Liver (tissue), 9 donors: ENCODE data around the gene THADA. TPM values are rescaled to one million over a fixed set of nuclear protein-coding genes. Genes with fewer than 3 reads are reported as not detected.

ENCODE experiments used
- DNase-seq: peaks from one replicate; pipeline ENCODE4 v3.0.0-alpha.2; 2017; ENCODE audit warnings: low spot score
- H3K27ac ChIP-seq, 2 donors: one replicate each; pipeline ENCODE4 v1.7.0; 2013; ENCODE audit warnings: inconsistent platforms in 2 of 2, low read length in 2 of 2, control low read depth in 1 of 2, low read depth in 1 of 2, mild to moderate bottlenecking in 1 of 2
- H3K27me3 ChIP-seq, 4 donors: one replicate each; pipeline versions ENCODE4 v1.6.1 to v1.7.0; 2013; ENCODE audit warnings: low read length in 3 of 4, inconsistent platforms in 1 of 4, mild to moderate bottlenecking in 1 of 4, moderate library complexity in 1 of 4; ENCODE audit not compliant: control insufficient read depth in 4 of 4, insufficient read depth in 4 of 4
- H3K36me3 ChIP-seq, 4 donors: one replicate each; pipeline versions ENCODE4 v1.6.1 to v1.7.0; 2013; ENCODE audit warnings: low read length in 3 of 4, mild to moderate bottlenecking in 3 of 4, low read depth in 1 of 4, moderate library complexity in 1 of 4; ENCODE audit not compliant: control insufficient read depth in 4 of 4, insufficient read depth in 3 of 4
- H3K4me1 ChIP-seq, 4 donors: one replicate each; pipeline versions ENCODE4 v1.6.1 to v1.7.0; 2013; ENCODE audit warnings: low read length in 3 of 4, mild to moderate bottlenecking in 3 of 4, moderate library complexity in 1 of 4; ENCODE audit not compliant: control insufficient read depth in 4 of 4, insufficient read depth in 4 of 4
- H3K4me3 ChIP-seq, 3 donors: one replicate each; pipeline versions ENCODE4 v1.6.1 to v1.7.0; 2013; ENCODE audit warnings: low read length in 3 of 3, control low read depth in 1 of 3, low read depth in 1 of 3, mild to moderate bottlenecking in 1 of 3
- H3K9ac ChIP-seq, 2 donors: one replicate each; pipeline ENCODE4 v1.7.0; 2013; ENCODE audit warnings: low read length in 2 of 2, mild to moderate bottlenecking in 2 of 2, moderate library complexity in 2 of 2, control low read depth in 1 of 2, low read depth in 1 of 2
- H3K9me3 ChIP-seq, 4 donors: one replicate each; pipeline versions ENCODE4 v1.6.1 to v1.7.0; 2013; ENCODE audit warnings: low read length in 3 of 4; ENCODE audit not compliant: control insufficient read depth in 4 of 4
- ATF3 ChIP-seq: IDR thresholded peaks from 2 replicates; pipeline ENCODE4 v1.6.1; 2016; ENCODE audit warnings: antibody characterized with exemption
- EGR1 ChIP-seq, 2 donors: IDR thresholded peaks; 2 replicates each; pipeline ENCODE4 v1.6.1; 2016 to 2018; ENCODE audit warnings: antibody characterized with exemption in 2 of 2, low read depth in 2 of 2
- FOXA1 ChIP-seq: IDR thresholded peaks from 2 replicates; pipeline ENCODE4 v1.6.1; 2016; ENCODE audit warnings: antibody characterized with exemption
- FOXA2 ChIP-seq: IDR thresholded peaks from 2 replicates; pipeline ENCODE4 v1.6.1; 2016; ENCODE audit warnings: antibody characterized with exemption
- GABPA ChIP-seq, 2 donors: IDR thresholded peaks in 1 of 2; conservative IDR thresholded peaks in 1 of 2; 2 replicates each; pipeline ENCODE4 v1.6.1; 2016; ENCODE audit warnings: antibody characterized with exemption in 2 of 2, mild to moderate bottlenecking in 1 of 2, moderate library complexity in 1 of 2
- HNF4G ChIP-seq: IDR thresholded peaks from 2 replicates; pipeline ENCODE4 v1.6.1; 2016; ENCODE audit warnings: antibody characterized with exemption
- JUND ChIP-seq, 2 donors: IDR thresholded peaks; 2 replicates each; pipeline ENCODE4 v1.6.1; 2016; ENCODE audit warnings: antibody characterized with exemption in 2 of 2
- NR2F2 ChIP-seq: IDR thresholded peaks from 2 replicates; pipeline ENCODE4 v1.6.1; 2016; ENCODE audit warnings: antibody characterized with exemption
- RAD21 ChIP-seq, 2 donors: IDR thresholded peaks; 2 replicates each; pipeline ENCODE4 v1.6.1; 2016; ENCODE audit warnings: antibody characterized with exemption in 2 of 2, mild to moderate bottlenecking in 2 of 2
- RXRA ChIP-seq, 2 donors: IDR thresholded peaks; 2 replicates each; pipeline ENCODE4 v1.6.1; 2017 to 2018; ENCODE audit warnings: antibody characterized with exemption in 2 of 2, mild to moderate bottlenecking in 1 of 2
- SP1 ChIP-seq: IDR thresholded peaks from 2 replicates; pipeline ENCODE4 v1.6.1; 2018; ENCODE audit warnings: antibody characterized with exemption, mild to moderate bottlenecking
- TAF1 ChIP-seq: conservative IDR thresholded peaks from 2 replicates; pipeline ENCODE4 v1.6.1; 2016; ENCODE audit warnings: antibody characterized with exemption, mild to moderate bottlenecking
- YY1 ChIP-seq: IDR thresholded peaks from 2 replicates; pipeline ENCODE4 v1.6.1; 2016; ENCODE audit warnings: antibody characterized with exemption, mild to moderate bottlenecking
- WGBS: extraction: QIAGEN DNeasy Blood & Tissue Kit; methylation state at CpG from one replicate; pipeline ENCODE4 v1.1.7; 2013; 5-methylcytosine and 5-hydroxymethylcytosine counted together
- polyA plus RNA-seq, 2 donors: library from polyadenylated mRNA; stranded (reverse) in 1 of 2; unstranded in 1 of 2; fragments of 200-250 nt in 1 of 2; fragments of >200 nt in 1 of 2; fragmentation: Nextera tagmentation in 1 of 2; extraction: Ambion mirVana in 1 of 2; gene quantifications; one replicate each; pipeline versions ENCODE4 v1.2.1 to v1.2.3, GENCODE V29; 2013 to 2015
- total RNA-seq, 2 donors: library from RNA; depleted of rRNA; stranded (reverse); fragments of >200 nt; gene quantifications; one replicate each; pipeline ENCODE4 v1.2.3, GENCODE V29; 2014
- TF ChIP-seq, protein P1 (sequence below): IDR thresholded peaks from 2 replicates; pipeline ENCODE4 v1.6.1; 2016; ENCODE audit warnings: antibody characterized with exemption
- TF ChIP-seq, protein P2 (sequence below): IDR thresholded peaks from 2 replicates; pipeline ENCODE4 v1.6.1; 2016; ENCODE audit warnings: antibody characterized with exemption, mild to moderate bottlenecking
- TF ChIP-seq, protein P3 (sequence below): fragments of 150-350 bp; IDR thresholded peaks from 2 replicates; pipeline ENCODE4 v1.5.1; 2017; ENCODE audit warnings: improper control_type of control experiment, low read depth, low read length; ENCODE audit not compliant: missing input control
- TF ChIP-seq, protein P4 (sequence below): IDR thresholded peaks from 2 replicates; pipeline ENCODE4 v1.6.1; 2016; ENCODE audit warnings: antibody characterized with exemption
- donor health status: healthy.
- donor health status: healthy.
- donor health status: healthy.
- donor health status: healthy.
- donor health status: healthy.

THADA gene
- total and polyA plus RNA-seq, 4 donors, result 12.0 to 37.2 (median 22.3) TPM

DNA sequence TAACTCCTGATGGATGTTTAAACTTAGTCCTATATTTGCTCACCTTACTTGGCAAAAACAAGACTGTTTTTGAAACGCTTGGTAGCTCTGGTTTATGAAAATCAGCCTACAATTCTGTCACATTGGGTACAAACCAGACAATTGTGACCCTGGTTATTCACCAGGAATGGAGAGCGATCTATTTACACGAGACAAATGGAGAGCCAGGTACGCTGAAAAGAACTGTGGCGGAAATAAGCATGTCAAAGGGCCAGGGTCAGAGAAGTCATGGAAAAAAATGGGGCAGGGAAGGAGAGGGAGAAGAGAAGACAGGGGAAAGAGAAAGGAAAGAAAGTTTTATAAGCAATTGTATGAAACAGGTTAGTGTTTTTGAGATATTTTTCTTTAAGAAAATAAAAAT is 250.0 kb downstream of the THADA start:
- no peak overlapping the region for H3K4me3 ChIP-seq
- peak overlapping the region; percentile 19 to 58 for H3K27ac ChIP-seq
- no peak for DNase-seq
- TF ChIP-seq YY1, result peak; percentile 59
- TF ChIP-seq RXRA (IDR thresholded peaks at IDR 0.05), result peak in 1 of 2 donors; percentile 36
- no peak for TF ChIP-seq FOXA2
- no peaks in the 10 kb centered on the region for H3K9me3 ChIP-seq
- no peaks in the 10 kb centered on the region for H3K27me3 ChIP-seq
- WGBS, result 52% methylated on average over 5 of the region's 5 CpGs
- peaks cover 10 to 40% (median 20%) of the 10 kb centered on the region in 4 donors for H3K4me1 ChIP-seq
- H3K9ac ChIP-seq, result no peak overlapping the region
- no peaks in the 10 kb centered on the region for H3K36me3 ChIP-seq

- no peak overlapping the region for H3K4me3 ChIP-seq
- H3K4me1 ChIP-seq, result peaks cover 10 to 40% (median 20%) of the 10 kb centered on the region in 4 donors
- no peaks in the 10 kb centered on the region for H3K9me3 ChIP-seq
- DNase-seq, result no peak
- no peaks in the 10 kb centered on the region for H3K36me3 ChIP-seq
- no peak for TF ChIP-seq HNF4G
- TF ChIP-seq SP1, result no peak
- no peak for TF ChIP-seq JUND (IDR thresholded peaks at IDR 0.05)
- no peak for TF ChIP-seq FOXA1
- TF ChIP-seq, protein P1, sequence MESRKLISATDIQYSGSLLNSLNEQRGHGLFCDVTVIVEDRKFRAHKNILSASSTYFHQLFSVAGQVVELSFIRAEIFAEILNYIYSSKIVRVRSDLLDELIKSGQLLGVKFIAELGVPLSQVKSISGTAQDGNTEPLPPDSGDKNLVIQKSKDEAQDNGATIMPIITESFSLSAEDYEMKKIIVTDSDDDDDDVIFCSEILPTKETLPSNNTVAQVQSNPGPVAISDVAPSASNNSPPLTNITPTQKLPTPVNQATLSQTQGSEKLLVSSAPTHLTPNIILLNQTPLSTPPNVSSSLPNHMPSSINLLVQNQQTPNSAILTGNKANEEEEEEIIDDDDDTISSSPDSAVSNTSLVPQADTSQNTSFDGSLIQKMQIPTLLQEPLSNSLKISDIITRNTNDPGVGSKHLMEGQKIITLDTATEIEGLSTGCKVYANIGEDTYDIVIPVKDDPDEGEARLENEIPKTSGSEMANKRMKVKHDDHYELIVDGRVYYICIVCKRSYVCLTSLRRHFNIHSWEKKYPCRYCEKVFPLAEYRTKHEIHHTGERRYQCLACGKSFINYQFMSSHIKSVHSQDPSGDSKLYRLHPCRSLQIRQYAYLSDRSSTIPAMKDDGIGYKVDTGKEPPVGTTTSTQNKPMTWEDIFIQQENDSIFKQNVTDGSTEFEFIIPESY, result no peak
- TF ChIP-seq, protein P2, sequence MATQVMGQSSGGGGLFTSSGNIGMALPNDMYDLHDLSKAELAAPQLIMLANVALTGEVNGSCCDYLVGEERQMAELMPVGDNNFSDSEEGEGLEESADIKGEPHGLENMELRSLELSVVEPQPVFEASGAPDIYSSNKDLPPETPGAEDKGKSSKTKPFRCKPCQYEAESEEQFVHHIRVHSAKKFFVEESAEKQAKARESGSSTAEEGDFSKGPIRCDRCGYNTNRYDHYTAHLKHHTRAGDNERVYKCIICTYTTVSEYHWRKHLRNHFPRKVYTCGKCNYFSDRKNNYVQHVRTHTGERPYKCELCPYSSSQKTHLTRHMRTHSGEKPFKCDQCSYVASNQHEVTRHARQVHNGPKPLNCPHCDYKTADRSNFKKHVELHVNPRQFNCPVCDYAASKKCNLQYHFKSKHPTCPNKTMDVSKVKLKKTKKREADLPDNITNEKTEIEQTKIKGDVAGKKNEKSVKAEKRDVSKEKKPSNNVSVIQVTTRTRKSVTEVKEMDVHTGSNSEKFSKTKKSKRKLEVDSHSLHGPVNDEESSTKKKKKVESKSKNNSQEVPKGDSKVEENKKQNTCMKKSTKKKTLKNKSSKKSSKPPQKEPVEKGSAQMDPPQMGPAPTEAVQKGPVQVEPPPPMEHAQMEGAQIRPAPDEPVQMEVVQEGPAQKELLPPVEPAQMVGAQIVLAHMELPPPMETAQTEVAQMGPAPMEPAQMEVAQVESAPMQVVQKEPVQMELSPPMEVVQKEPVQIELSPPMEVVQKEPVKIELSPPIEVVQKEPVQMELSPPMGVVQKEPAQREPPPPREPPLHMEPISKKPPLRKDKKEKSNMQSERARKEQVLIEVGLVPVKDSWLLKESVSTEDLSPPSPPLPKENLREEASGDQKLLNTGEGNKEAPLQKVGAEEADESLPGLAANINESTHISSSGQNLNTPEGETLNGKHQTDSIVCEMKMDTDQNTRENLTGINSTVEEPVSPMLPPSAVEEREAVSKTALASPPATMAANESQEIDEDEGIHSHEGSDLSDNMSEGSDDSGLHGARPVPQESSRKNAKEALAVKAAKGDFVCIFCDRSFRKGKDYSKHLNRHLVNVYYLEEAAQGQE, result no peak
- TF ChIP-seq, protein P3, sequence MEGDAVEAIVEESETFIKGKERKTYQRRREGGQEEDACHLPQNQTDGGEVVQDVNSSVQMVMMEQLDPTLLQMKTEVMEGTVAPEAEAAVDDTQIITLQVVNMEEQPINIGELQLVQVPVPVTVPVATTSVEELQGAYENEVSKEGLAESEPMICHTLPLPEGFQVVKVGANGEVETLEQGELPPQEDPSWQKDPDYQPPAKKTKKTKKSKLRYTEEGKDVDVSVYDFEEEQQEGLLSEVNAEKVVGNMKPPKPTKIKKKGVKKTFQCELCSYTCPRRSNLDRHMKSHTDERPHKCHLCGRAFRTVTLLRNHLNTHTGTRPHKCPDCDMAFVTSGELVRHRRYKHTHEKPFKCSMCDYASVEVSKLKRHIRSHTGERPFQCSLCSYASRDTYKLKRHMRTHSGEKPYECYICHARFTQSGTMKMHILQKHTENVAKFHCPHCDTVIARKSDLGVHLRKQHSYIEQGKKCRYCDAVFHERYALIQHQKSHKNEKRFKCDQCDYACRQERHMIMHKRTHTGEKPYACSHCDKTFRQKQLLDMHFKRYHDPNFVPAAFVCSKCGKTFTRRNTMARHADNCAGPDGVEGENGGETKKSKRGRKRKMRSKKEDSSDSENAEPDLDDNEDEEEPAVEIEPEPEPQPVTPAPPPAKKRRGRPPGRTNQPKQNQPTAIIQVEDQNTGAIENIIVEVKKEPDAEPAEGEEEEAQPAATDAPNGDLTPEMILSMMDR, result no peak
- H3K27me3 ChIP-seq, result no peaks in the 10 kb centered on the region
- 67% methylated on average over 5 of the region's 5 CpGs for WGBS
- peak overlapping the region; percentile 22 to 58 for H3K27ac ChIP-seq
- no peak overlapping the region for H3K9ac ChIP-seq
These were observed 250.4 kb downstream of the THADA start for GRCh38 chr2:43345391-43345813.

DNA sequence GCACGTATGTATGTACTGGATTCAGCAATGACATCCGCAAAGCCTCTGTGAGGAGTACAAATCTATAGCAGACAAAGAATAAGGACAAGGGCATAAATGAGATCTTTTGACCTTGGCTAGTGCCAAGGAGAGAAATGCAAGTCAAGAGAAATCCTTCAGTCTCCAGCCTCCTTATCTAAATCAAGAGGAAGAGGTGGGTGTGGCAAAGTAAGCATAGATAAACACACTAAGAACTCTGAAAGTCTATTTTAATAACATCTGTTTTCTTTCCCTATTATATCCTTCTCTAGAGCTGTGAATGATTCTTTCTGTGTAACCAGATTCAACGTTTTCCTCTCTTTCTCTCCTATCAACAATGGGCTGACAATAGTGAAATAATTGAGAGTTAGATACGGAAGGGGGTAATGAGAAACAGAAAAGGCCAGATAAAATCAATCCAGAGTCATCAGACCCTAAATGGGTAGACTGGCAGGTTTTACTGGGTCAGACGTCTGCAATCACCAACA is 250.9 kb downstream of the THADA start:
- H3K9me3 ChIP-seq, result no peaks in the 10 kb centered on the region
- WGBS, result 73% methylated on average over 5 of the region's 5 CpGs
- peaks cover 10 to 40% (median 20%) of the 10 kb centered on the region in 4 donors for H3K4me1 ChIP-seq
- no peak for DNase-seq
- H3K4me3 ChIP-seq, result no peak overlapping the region
- peak overlapping the region; percentile 22 to 58 for H3K27ac ChIP-seq
- no peak overlapping the region for H3K9ac ChIP-seq
- no peaks in the 10 kb centered on the region for H3K36me3 ChIP-seq
- no peaks in the 10 kb centered on the region for H3K27me3 ChIP-seq
- TF ChIP-seq, protein P2, result no peak
- TF ChIP-seq, protein P4, sequence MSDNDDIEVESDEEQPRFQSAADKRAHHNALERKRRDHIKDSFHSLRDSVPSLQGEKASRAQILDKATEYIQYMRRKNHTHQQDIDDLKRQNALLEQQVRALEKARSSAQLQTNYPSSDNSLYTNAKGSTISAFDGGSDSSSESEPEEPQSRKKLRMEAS, result no peak
- TF ChIP-seq EGR1 (IDR thresholded peaks at IDR 0.05; ENCODE audit: low read depth in 2 of 2), result no peak
- TF ChIP-seq NR2F2, result no peak
- TF ChIP-seq GABPA (IDR thresholded peaks at IDR 0.05 in 1 of 2, conservative IDR thresholded peaks at IDR 0.05 in 1 of 2), result no peak
- TF ChIP-seq SP1, result no peak
- TF ChIP-seq RXRA (IDR thresholded peaks at IDR 0.05), result no peak
- TF ChIP-seq RAD21 (IDR thresholded peaks at IDR 0.05), result no peak
- no peak for TF ChIP-seq ATF3
- no peak for TF ChIP-seq TAF1
